Gastrocnemius medialis (tissue), 4 donors: ENCODE measurements around the gene TAS1R3.

Experiments used
- POLR2A ChIP-seq, 2 donors: fragments of 450-650 bp; IDR thresholded peaks; one replicate each; pipeline ENCODE4 v1.6.1; 2017; ENCODE audit warnings: antibody characterized with exemption in 2 of 2, mild to moderate bottlenecking in 2 of 2, moderate library complexity in 2 of 2
- TF ChIP-seq, protein P1 (sequence below), 5 experiments: fragments of 450-650 bp in 3 of 5; fragments of 200-600 bp in 2 of 5; sonication (generic) in 2 of 5; IDR thresholded peaks in 4 of 5; conservative IDR thresholded peaks in 1 of 5; 1 replicate in 4 of 5; 2 replicates in 1 of 5; pipeline ENCODE4 v1.5.1; 2016 to 2019; ENCODE audit warnings: antibody characterized with exemption in 5 of 5, mild to moderate bottlenecking in 3 of 5, moderate library complexity in 3 of 5

- TF ChIP-seq, protein P1, sequence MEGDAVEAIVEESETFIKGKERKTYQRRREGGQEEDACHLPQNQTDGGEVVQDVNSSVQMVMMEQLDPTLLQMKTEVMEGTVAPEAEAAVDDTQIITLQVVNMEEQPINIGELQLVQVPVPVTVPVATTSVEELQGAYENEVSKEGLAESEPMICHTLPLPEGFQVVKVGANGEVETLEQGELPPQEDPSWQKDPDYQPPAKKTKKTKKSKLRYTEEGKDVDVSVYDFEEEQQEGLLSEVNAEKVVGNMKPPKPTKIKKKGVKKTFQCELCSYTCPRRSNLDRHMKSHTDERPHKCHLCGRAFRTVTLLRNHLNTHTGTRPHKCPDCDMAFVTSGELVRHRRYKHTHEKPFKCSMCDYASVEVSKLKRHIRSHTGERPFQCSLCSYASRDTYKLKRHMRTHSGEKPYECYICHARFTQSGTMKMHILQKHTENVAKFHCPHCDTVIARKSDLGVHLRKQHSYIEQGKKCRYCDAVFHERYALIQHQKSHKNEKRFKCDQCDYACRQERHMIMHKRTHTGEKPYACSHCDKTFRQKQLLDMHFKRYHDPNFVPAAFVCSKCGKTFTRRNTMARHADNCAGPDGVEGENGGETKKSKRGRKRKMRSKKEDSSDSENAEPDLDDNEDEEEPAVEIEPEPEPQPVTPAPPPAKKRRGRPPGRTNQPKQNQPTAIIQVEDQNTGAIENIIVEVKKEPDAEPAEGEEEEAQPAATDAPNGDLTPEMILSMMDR (IDR thresholded peaks at IDR 0.05 in 4 of 5, conservative IDR thresholded peaks at IDR 0.05 in 1 of 5) = no peak
- no peak for TF ChIP-seq POLR2A (IDR thresholded peaks at IDR 0.05)
Measured at GRCh38 chr1:1324084-1324523, 7.0 kb upstream of the TAS1R3 start.
